Kidney tubule cell (primary cell): ENCODE results near the gene STPG1.

Experiments used
- DNase-seq: peaks from one replicate; pipeline ENCODE4 v3.0.0-alpha.2; 2018; ENCODE audit warnings: low spot score

STPG1 gene

DNA sequence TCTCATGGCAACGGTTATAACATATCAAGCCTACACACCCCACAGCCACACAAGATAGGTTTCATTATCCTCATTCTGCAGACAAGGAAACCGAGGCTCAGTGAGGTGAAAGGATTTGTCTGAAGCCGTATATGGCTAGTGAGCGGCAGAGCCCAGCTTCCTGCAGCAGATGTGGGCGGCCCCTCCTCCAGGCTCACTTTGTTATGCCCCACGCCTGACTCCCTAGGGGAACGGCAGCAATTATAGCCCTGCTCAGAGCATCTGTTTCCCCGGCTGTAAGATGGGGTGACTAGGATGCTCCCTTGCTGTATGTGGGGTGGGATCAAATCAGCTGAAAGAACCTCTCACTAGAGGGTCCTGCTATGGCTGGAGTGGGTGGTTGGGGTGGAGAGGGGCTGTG is 72.3 kb downstream of the STPG1 start:
- no peak for DNase-seq

DNA sequence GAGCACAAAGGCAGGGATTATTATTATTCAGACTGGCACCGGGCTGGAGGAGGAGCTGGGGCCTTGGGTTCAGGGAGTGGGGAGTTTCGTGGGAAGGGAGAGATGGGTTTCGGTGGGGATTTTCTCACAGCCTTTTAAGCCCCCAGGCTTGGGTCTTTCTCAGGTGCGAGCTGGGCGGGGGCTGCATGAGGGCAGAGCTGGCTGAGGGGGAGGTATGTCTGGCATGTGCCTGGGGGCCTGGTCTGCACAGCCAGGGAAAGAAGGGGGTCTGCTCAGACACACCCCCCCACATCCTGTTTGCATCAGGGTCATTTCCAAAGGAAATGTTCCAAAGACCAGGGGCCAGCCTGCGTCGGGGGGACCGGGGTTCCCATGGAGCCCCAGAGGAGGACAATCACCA is 72.8 kb downstream of the STPG1 start:
- no peak for DNase-seq

DNA sequence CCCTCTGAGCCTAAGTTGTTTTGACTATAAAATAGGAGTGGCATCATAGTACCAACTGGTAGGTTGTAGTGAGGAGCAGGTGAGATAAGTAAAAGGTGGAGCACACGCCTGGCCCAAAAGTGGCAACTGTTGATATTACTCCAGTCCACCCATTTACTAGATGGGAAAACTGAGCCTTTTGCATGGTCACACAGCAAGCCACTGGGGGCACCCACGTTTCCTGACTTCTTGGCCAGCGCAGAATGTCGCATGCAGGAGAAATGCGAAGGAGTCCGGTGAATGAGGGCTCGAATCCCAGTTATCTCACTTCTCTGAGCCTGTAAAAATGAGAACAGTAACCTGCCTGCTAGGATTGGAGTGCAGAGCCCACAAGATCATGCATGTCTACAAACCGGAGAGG is 73.6 kb downstream of the STPG1 start:
- no peak for DNase-seq

DNA sequence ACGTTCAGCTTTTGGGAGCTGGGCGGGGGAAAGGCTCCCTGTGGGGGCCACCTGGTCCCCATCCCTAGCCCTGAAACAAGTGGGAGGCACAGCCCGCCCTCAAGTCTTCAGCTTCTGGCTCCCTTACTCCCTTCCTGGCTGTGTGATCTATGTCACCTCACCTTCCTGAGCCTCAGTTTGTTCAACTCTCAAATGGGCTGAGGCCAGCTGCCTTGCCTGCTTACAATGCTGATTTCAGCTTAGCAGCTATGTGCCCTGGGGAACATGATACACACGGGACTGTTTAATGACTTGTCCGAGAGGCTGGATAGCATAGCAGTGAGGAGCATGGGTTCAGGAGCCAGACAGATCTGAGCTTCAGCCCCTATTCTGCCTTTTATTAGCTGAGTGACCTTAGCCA is 75.1 kb downstream of the STPG1 start:
- DNase-seq: no peak

DNA sequence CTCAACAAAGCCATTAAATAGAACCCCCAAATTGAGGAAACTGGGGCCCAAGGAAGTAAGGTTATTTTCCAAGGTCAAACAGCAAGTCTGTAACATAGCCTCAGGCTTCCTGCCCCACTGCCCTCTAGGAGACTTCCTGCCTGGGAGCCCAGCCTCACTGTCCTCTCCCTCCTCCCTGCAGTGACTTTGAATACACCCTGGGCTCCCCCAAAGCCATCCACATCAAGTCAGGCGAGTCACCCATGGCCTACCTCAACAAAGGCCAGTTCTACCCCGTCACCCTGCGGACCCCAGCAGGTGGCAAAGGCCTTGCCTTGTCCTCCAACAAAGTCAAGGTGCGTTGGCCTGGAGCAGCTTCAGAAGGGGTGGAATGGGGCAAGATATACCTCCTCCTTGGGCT is 76.1 kb downstream of the STPG1 start:
- DNase-seq: no peak

DNA sequence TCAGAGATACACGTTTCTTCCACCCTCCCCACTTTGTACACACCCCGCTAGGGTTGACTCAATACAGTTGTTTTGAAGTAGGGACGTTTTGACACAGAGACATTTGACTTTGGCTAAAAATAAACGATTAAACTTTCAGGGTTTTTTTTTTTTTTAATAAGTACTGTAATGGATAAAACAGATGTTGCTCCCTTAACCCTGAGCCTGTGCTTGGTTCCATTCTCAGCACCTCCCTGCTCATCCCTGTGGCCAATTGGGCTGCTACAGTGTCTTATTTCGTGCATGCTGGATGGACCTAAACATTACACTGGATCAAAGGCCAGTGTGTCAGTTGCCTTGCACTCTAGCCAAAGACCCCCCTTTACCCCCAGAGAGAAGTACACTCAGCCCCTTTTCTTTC is 77.5 kb downstream of the STPG1 start:
- DNase-seq: no peak

DNA sequence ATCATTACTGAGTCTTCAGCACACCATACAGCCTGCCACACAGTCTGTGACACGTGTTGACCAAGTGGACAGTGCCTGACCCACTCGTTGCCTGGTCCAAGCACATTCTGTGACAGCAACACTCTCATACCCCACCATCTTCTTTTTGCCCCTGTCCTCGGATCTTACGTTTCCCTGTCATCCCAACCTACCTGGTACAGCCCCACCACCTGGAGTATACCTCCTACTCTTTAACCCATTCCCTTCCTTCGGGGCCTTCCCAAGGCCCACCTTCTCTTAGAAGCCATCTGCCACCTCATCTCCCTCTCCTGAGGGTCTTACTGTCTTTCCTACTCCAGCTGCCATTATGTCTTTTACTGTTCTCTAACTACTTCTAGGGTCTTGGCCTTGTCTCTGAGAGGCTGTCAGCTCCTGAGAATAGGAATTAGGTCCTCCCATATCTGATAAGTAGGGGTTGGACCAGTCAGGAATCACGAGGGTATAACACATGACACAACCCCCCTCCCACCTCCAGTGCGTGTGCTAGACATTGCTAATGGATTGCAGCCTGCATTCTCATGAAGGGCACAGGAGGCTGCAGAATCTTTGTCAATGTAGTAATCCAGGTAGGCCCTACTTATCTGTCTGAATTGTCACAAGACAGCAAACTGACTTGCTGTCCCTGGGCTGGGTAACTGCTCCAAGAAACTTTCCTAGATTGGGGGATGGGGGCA is 81.5 kb downstream of the STPG1 start:
- no peak for DNase-seq

DNA sequence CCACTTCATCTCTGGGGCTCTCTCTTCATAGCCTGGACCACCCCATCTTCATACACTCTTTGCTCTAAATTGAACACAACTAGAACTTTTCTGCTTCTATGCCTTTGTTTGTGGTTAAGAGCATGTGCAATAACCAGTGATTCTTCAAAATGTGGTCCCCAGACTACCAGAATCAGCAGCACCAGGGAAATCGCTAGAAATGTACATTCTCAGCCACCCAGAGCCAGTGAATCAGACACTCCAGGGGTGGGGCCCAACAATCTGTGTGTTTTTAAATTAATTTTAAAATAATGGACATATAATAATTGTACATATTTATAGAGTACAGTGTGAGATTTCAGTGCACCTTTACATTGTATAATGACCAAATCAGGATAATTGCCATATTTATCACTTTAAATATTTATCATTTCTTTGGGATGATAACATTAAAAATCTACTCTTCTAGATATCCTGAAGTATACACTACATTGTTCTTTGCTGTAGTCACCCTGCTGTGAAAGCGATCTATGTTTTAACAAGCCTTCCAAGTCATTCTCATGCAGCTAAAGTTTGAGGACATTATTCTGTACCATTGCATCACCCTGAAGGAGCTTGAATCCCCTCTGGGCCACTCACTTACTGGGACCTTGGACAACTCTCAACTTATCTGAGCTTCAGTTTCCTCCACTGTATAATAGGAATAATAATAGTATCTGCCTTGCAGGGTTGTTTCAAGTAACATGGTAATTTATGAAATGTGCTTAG is 83.6 kb downstream of the STPG1 start:
- no peak for DNase-seq

DNA sequence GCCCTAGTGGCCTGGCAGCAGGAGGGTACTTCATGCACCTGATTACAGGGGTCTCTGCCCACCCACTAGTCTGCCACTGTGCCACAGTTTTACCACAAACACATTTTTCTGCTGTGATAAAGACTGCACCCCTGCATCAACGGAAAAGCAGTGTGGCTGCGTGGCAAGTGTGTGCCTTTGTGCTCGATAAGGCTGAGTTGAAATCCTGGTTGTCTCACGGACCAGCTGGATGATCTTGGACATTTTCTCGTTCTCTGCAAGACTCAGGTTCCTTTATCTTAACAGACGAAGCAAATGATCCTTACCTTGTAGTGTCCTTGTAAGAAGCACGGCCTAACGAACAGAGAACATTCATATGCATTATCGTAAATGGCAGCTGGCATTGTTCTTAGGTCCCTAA is 84.3 kb downstream of the STPG1 start:
- DNase-seq: no peak

DNA sequence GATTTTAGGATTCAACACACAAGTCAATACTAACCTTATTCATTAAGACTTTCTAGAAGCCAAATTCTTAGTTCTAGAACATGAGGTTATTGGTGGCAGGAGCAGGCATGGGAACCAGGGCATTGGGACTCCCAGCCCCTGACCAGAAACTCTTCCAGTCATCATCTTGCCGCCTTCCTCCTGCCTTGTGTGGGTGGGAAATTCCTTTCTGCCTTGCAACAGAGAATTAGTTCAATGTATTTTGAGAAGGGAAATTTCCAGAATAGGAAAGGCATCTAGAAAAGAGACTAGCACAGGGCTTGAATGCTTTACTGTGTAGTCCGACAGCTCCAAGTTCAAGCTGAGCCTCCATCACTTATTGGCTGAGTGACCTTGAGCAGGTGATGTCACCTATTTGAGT is 85.7 kb downstream of the STPG1 start:
- DNase-seq: no peak

DNA sequence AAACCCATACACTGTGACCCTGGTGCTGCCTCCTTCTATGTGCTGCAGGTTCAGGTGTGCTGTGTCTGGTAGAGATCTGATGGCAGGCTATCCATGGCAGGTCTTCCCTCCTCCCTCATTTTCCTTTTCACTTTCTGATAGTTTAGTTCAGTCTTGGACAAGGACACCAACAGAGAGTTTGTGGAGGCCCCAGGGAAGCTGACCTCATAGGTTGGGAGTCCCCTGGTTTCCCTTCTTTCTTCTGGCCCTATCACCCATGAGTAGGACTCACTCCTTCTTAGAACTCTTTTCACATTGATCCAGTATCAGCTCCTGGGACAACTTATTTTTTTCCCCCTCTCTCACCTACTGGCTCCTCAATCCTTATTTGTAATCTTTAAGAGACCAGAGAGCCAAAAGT is 86.1 kb downstream of the STPG1 start:
- no peak for DNase-seq

DNA sequence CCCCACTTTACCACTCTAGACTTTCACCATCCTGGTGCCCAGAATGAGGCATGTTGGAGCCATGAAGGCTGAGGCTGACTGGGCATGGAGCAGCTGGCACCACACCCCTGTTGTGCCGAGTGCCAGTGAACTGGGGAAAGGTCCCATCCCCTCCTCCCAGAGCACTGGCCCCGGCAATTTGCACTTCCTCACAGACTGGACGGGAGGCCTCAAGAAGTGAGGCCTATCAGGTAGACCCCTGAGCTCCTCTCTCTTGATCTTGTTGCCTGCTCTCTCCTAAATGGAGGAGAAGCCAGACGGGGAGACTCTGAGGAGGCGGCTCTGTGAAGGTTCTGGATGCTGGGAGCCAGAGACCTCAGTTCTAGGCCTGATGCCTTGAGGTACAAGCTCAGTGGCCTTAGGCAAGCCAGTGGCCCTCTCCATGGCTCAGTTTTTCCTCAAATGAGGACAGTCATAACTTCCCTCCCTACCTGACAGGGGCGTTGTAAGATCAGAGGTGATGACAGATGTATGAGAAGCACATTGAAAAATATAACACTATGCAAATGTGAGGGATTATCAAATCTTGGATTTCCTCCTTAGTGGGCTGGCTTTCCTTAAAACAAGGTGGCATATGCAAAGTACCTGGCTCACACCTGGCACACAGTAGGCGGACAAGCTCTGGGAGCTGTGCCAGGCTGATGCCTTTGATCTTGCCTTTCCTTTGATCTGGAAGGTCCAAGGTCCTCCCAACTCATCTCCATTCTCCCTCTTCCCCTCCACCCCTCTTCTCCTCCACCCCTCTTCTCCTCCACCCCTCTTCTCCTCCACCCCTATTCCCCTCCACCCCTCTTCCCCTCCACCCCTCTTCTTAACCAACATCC is 87.8 kb downstream of the STPG1 start:
- DNase-seq: no peak

DNA sequence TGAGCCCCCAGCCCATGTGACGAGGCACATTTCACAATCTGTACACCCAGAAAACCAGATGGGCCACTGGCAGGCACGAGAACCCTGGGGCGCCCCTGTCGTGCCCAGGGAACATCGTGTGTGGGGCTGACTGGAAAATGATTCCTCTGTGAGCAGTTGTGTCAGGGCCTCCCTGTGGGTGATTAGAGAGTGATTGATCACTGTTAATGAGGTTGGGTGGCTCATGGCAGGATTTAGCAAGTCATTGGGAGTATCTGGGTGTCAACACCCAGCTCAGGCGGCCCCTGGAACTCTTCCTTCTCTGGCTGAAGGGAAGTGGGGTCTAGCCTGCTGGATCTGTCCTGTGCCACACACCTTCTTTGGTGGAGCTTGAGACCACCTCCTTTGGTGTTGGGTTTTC is 88.7 kb downstream of the STPG1 start:
- no peak for DNase-seq

DNA sequence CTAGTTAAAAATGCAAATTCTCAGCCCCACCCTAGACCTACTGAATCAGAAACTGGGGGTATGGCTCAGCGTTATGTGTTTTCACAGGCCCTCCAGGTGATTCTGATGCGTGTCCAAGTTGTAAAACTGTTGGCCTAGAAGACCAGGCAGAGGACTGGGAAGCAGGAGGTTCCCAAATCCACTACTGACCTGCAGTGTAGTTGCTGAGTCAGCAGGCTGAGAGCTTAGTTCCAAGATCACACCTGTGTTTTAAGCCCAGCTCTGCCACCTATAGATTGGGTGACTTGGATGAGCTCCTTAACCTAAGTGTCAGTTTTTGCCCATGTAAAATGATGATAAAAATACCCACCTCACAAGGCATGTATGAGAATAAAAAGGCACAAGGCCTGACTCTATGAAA is 90.3 kb downstream of the STPG1 start:
- peak; percentile 41 for DNase-seq

DNA sequence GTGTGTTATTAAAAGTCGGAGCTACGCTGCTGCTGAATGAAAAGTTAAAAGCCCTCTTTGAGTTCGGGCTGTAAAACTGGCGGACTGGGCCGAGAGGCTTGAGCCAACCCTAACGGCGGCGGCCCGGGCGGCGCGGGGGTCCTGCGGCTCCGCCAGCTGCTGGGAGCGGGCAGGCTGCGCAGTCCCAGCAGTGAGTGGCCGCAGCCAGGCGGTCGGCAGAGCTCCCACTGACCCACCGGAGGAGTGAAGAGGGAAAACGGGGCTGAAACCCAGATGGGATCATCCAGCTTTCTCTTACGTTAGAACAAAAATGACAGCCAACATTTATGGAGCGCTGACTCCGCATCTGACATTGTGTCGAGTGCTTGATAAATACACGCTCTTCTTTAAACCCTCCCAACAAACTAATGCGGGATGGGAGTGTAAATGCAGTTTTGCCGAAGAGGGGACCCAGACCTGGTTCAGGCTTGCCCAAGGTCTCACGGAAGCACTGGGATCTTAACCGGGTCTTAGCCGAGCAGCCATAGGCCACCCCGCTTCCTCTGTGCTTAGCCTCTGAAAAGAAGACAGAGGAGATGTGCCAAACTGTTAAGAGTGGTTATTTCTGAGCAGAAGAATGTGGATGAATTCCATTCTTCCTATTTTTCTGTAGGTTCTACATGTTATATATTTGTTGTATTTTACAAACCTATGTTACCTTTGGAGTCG is 91.0 kb downstream of the STPG1 start:
- no peak for DNase-seq

DNA sequence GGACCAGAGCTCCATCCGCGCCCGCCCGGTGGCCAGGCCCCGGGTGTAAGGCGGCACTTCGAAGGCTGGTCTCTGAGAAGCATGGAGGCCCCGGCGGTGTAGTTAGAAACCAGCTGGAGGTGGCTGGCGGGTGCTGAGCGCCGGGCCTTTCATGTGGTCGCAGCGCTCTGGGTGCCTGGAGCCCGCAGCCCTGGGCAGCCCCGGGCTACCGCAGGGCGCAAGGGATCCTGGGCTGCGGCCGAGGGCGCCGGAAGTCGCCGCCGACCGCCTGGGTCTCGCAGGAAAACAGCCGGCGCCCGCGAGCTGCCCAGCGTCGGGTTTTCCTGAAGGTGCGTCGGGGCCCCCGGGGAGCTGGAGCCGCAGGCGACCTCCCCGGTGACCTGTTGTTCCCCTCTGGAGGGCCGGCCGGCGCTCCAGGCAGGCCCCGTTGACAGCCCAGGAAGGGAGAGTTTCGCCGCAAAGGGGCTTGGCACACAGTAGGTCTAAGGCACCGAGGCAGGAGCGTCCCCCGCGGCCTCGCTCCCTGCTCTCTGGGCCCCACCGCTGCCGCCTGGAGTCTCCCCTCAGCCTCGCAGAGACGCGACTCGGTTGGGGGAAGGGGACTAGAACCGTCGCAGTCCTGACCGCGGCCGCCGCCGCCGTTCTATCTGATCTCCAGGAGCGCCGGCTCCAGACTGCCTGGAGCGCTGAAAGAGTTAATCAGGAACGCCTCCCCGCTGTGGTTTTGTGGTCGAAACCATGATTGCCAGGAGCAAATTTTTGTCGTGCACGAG is 91.7 kb downstream of the STPG1 start:
- peak; percentile 95 for DNase-seq

DNA sequence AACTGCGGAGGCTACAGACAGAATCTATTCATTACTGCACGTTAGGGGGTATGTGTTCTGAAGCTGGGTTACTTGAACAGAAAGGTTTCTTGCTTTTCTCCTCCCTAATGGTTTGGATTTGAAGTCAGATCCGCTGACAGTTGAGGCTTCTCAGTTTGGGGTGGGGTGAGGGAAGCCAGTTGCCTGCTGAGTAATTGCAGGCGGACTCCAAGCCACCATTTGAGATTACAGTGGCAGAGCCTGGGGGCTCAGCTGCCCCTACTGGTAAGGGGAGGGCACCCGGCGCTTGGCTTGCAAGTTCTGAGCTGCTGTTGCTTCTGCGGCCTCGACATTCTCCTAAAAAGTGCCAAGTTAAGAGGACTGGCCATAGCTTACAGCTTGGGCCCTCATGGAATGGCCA is 92.5 kb downstream of the STPG1 start:
- DNase-seq: no peak

DNA sequence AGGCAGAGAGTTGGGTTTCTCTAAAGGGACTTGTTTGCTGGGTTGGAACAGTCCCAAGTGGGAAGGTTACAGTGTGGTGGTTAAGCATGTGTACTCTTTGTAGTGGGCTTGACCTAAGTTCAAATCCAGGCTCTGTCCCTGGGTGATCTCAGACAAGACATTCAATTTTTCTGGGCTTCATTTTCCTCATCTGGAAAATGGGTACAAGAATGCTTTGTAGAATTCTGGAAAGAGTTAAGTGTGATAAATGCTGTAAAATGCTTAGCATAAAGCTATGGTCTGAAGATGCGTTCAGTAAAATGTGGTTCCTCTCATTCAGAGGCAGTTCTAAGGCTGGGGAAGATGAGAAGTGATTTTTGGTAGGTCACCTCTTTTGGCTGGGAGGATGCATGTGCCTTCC is 93.6 kb downstream of the STPG1 start:
- peak; percentile 39 for DNase-seq

DNA sequence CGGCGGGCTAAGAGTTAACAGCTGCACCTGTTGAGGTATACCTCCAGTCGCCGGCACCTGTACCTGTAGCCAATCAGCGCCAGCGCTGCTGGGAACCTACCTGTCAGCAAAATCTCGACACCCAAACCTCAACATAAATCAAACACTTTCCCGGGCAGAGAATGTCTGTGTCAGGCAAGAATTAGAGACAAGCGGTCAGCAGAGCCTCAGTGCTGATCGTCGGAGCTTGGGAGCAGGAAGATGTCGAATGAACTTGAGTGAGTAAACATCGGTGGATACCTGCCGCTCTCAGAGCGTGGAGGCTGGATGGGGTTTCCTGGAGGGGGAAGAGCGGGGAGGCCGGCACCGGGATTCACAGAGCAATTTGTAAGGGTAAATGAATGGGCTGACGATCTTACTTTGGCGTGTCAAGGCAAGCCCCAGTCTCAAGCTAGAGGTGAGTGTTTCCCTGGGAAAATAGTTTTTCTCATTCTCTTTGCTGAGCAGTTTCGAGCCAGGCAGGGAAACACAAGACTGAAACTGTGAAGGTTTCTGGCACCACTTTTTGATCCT is 94.2 kb downstream of the STPG1 start, which contains the start of gene GRHL3:
Gene GRHL3 (plus strand): TSS at position 46 of the 552 bp plus-strand sequence. CDS start 195 bp downstream, at position 241.
- DNase-seq: peak; percentile 91

DNA sequence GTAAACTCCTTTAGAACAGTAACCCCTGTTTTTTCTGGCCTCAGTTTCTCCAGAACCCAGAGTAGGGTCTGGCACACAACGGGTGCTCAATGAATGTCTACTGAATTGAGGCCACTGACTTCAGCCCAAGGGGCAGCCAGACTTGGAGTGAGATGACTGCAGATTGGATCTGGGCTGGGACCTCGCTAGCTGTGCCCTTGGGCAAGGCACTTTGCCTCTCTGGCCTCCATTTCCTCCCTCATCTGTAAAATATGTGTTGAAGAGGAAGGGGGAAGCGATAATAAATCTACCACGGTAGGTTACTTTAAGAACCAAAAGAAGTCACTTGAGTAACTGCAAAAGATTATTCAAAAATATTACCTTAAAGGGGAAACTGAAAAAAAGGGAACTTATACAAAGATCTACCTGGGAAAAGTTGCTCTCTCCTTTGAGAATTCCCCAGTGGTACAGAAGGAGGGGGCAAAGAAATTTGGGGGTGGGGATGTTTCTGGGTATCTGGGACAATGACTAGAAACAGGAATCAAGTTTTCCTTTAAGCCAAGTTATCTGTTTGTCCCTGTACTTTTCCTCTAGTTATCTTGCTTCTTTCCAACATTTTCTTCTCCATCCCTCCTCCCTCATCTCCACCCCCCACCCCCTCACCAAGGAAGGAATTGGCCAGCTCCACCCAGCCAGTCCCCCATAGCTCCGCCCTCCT is 94.8 kb downstream of the STPG1 start:
- DNase-seq: no peak
